Measurements from ENCODE around the gene KCMF1.

KCMF1 gene

DNA sequence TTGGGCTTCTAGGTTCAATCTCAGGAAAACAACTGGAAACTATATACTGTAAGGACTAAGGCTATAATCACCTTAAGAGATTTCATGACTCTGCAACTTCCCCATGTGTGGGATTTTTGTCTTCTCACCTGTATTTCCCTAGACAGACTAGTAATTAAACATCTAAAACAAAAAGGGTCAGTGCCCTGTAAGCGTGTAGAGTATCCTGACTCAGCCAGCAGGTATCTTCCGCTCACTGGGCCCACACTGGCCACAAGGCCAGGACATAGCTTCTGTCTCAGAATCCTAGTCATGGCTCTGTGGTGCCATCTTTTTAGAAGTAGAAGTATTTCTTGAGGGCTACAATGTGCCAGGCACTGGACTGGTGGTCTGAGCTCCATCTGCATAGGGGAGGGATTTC is 28.8 kb upstream of the KCMF1 start (continued):
- TF ChIP-seq, protein P1, sequence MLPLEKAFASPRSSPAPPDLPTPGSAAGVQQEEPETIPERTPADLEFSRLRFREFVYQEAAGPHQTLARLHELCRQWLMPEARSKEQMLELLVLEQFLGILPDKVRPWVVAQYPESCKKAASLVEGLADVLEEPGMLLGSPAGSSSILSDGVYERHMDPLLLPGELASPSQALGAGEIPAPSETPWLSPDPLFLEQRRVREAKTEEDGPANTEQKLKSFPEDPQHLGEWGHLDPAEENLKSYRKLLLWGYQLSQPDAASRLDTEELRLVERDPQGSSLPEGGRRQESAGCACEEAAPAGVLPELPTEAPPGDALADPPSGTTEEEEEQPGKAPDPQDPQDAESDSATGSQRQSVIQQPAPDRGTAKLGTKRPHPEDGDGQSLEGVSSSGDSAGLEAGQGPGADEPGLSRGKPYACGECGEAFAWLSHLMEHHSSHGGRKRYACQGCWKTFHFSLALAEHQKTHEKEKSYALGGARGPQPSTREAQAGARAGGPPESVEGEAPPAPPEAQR (tag by site-specific recombination; IDR thresholded peaks at IDR 0.05), result no peak
- no peak for TF ChIP-seq GFI1B (tag by site-specific recombination; IDR thresholded peaks at IDR 0.05)
- TF ChIP-seq ZNF501 (tag by site-specific recombination; IDR thresholded peaks at IDR 0.05), result no peak
- no peak for TF ChIP-seq ZNF830 (tag by site-specific recombination; IDR thresholded peaks at IDR 0.05; ENCODE audit: low read depth)
- TF ChIP-seq KLF1 (tag by site-specific recombination; IDR thresholded peaks at IDR 0.05), result no peak
- TF ChIP-seq, protein P2, sequence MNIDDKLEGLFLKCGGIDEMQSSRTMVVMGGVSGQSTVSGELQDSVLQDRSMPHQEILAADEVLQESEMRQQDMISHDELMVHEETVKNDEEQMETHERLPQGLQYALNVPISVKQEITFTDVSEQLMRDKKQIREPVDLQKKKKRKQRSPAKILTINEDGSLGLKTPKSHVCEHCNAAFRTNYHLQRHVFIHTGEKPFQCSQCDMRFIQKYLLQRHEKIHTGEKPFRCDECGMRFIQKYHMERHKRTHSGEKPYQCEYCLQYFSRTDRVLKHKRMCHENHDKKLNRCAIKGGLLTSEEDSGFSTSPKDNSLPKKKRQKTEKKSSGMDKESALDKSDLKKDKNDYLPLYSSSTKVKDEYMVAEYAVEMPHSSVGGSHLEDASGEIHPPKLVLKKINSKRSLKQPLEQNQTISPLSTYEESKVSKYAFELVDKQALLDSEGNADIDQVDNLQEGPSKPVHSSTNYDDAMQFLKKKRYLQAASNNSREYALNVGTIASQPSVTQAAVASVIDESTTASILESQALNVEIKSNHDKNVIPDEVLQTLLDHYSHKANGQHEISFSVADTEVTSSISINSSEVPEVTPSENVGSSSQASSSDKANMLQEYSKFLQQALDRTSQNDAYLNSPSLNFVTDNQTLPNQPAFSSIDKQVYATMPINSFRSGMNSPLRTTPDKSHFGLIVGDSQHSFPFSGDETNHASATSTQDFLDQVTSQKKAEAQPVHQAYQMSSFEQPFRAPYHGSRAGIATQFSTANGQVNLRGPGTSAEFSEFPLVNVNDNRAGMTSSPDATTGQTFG (tag by site-specific recombination; IDR thresholded peaks at IDR 0.05; ENCODE audit: borderline replicate concordance), result no peak
- TF ChIP-seq FEZF1 (tag by site-specific recombination; IDR thresholded peaks at IDR 0.05), result no peak
- TF ChIP-seq ZNF473 (tag by site-specific recombination; IDR thresholded peaks at IDR 0.05), result no peak
- TF ChIP-seq ZXDB (tag by site-specific recombination; IDR thresholded peaks at IDR 0.05), result no peak
- no peak for TF ChIP-seq ZNF404 (tag by site-specific recombination; IDR thresholded peaks at IDR 0.05)
- TF ChIP-seq, protein P3, sequence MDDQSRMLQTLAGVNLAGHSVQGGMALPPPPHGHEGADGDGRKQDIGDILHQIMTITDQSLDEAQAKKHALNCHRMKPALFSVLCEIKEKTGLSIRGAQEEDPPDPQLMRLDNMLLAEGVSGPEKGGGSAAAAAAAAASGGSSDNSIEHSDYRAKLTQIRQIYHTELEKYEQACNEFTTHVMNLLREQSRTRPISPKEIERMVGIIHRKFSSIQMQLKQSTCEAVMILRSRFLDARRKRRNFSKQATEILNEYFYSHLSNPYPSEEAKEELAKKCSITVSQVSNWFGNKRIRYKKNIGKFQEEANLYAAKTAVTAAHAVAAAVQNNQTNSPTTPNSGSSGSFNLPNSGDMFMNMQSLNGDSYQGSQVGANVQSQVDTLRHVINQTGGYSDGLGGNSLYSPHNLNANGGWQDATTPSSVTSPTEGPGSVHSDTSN (CRISPR knock-in tag; IDR thresholded peaks at IDR 0.05), result no peak
- TF ChIP-seq, protein P4, sequence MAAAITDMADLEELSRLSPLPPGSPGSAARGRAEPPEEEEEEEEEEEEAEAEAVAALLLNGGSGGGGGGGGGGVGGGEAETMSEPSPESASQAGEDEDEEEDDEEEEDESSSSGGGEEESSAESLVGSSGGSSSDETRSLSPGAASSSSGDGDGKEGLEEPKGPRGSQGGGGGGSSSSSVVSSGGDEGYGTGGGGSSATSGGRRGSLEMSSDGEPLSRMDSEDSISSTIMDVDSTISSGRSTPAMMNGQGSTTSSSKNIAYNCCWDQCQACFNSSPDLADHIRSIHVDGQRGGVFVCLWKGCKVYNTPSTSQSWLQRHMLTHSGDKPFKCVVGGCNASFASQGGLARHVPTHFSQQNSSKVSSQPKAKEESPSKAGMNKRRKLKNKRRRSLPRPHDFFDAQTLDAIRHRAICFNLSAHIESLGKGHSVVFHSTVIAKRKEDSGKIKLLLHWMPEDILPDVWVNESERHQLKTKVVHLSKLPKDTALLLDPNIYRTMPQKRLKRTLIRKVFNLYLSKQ (tag by site-specific recombination; IDR thresholded peaks at IDR 0.05; ENCODE audit: borderline replicate concordance), result no peak
- TF ChIP-seq, protein P5, sequence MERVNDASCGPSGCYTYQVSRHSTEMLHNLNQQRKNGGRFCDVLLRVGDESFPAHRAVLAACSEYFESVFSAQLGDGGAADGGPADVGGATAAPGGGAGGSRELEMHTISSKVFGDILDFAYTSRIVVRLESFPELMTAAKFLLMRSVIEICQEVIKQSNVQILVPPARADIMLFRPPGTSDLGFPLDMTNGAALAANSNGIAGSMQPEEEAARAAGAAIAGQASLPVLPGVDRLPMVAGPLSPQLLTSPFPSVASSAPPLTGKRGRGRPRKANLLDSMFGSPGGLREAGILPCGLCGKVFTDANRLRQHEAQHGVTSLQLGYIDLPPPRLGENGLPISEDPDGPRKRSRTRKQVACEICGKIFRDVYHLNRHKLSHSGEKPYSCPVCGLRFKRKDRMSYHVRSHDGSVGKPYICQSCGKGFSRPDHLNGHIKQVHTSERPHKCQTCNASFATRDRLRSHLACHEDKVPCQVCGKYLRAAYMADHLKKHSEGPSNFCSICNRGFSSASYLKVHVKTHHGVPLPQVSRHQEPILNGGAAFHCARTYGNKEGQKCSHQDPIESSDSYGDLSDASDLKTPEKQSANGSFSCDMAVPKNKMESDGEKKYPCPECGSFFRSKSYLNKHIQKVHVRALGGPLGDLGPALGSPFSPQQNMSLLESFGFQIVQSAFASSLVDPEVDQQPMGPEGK (tag by site-specific recombination; IDR thresholded peaks at IDR 0.05), result no peak
- no peak for TF ChIP-seq ZNF549 (tag by site-specific recombination; IDR thresholded peaks at IDR 0.05)

DNA sequence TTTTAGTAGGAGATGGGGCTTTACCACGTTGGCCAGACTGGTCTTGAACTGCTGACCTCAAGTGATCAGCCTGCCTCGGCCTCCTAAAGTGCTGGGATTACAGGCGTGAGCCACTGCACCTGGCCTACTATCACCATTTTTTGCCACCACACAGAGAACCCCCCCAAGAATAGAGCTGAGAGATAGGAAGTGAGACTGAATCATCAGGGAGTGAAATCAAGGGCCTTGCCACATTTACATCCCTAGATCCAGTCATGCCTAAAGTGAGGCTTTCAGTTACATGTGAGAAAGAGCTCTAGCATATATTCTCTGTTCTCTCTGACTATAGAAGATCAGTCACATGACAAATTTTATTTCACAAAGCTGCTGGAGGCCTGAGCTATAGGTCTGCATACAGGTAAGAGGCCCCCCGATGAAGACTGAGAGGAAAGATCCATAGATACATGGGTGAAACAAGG is 28.0 kb upstream of the KCMF1 start:
- CTCF ChIA-PET, result interaction anchor here (0.9 to 4.0 kb wide), 3 partner anchors 14 to 357 kb away, joined by 3 to 19 read pairs (median 4); no protein-coding TSS in a partner anchor

More for the DNA sequence above, 28.0 kb upstream of the KCMF1 start:
- H3K4me3 ChIP-seq (ENCODE audit: low read depth, low read length), result no peak overlapping the region
- H3K9me3 ChIP-seq (ENCODE audit: control insufficient read depth, insufficient read depth, low read depth, low read length), result no peaks in the 10 kb centered on the region
- TF ChIP-seq ZNF560 (tag by site-specific recombination; IDR thresholded peaks at IDR 0.05; ENCODE audit: borderline replicate concordance) (no peak), ZBTB20 (tag by site-specific recombination; IDR thresholded peaks at IDR 0.05) (no peak), ZNF121 (tag by site-specific recombination; IDR thresholded peaks at IDR 0.05) (no peak), ZNF133 (tag by site-specific recombination; IDR thresholded peaks at IDR 0.05) (no peak), ZNF658 (tag by site-specific recombination; IDR thresholded peaks at IDR 0.05) (no peak)
- TF ChIP-seq, protein P6, sequence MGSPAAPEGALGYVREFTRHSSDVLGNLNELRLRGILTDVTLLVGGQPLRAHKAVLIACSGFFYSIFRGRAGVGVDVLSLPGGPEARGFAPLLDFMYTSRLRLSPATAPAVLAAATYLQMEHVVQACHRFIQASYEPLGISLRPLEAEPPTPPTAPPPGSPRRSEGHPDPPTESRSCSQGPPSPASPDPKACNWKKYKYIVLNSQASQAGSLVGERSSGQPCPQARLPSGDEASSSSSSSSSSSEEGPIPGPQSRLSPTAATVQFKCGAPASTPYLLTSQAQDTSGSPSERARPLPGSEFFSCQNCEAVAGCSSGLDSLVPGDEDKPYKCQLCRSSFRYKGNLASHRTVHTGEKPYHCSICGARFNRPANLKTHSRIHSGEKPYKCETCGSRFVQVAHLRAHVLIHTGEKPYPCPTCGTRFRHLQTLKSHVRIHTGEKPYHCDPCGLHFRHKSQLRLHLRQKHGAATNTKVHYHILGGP (tag by site-specific recombination; IDR thresholded peaks at IDR 0.05), result no peak
- no peak overlapping the region for H3K27ac ChIP-seq (ENCODE audit: extremely low read depth, low read depth, low read length)
- H3K4me1 ChIP-seq (ENCODE audit: control insufficient read depth, insufficient read depth, low read length), result no peaks in the 10 kb centered on the region
- H3K36me3 ChIP-seq (ENCODE audit: control insufficient read depth in 2 of 2, insufficient read depth in 1 of 2, low read length in 2 of 2), result no peaks in the 10 kb centered on the region
- POLR2A ChIA-PET, result interaction anchor here (0.8 kb wide), 1 partner anchor 15 kb away, joined by 3 read pairs; no protein-coding TSS in a partner anchor
